A549 (cell line): ENCODE data around the gene ANKS4B.

Experiments used
- JUNB ChIP-seq: fragments of >200 bp; sonication (Bioruptor Twin); formaldehyde crosslinking; IDR thresholded peaks from 2 replicates; pipeline ENCODE4 v1.6.1; 2016
- NR3C1 ChIP-seq: fragments of >200 bp; sonication (Bioruptor Twin); formaldehyde crosslinking; IDR thresholded peaks from 3 replicates; pipeline ENCODE4 v1.6.1; 2017
- POLR2A ChIP-seq: IDR thresholded peaks from 2 replicates; pipeline ENCODE4 v1.6.1; 2012; ENCODE audit warnings: mild to moderate bottlenecking, low read length
- TF ChIP-seq, protein P1 (sequence below): fragments of >200 bp; sonication (Bioruptor Twin); formaldehyde crosslinking; IDR thresholded peaks from 3 replicates; pipeline ENCODE4 v1.5.1; 2016

GRCh38 chr16:21236831-21237230 lies 3.3 kb downstream of the ANKS4B start:
- TF ChIP-seq POLR2A (no peak), JUNB (no peak), NR3C1 (no peak)
- TF ChIP-seq, protein P1, sequence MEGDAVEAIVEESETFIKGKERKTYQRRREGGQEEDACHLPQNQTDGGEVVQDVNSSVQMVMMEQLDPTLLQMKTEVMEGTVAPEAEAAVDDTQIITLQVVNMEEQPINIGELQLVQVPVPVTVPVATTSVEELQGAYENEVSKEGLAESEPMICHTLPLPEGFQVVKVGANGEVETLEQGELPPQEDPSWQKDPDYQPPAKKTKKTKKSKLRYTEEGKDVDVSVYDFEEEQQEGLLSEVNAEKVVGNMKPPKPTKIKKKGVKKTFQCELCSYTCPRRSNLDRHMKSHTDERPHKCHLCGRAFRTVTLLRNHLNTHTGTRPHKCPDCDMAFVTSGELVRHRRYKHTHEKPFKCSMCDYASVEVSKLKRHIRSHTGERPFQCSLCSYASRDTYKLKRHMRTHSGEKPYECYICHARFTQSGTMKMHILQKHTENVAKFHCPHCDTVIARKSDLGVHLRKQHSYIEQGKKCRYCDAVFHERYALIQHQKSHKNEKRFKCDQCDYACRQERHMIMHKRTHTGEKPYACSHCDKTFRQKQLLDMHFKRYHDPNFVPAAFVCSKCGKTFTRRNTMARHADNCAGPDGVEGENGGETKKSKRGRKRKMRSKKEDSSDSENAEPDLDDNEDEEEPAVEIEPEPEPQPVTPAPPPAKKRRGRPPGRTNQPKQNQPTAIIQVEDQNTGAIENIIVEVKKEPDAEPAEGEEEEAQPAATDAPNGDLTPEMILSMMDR, result no peak
